Measurements from ENCODE around the gene SLC25A29. TPM values are rescaled to one million over a fixed set of nuclear protein-coding genes. Genes with fewer than 3 reads are reported as not detected.

Gene SLC25A29
- total RNA-seq, 4 donors from 2014 or later = 92.2 to 276 (median 173) TPM

DNA sequence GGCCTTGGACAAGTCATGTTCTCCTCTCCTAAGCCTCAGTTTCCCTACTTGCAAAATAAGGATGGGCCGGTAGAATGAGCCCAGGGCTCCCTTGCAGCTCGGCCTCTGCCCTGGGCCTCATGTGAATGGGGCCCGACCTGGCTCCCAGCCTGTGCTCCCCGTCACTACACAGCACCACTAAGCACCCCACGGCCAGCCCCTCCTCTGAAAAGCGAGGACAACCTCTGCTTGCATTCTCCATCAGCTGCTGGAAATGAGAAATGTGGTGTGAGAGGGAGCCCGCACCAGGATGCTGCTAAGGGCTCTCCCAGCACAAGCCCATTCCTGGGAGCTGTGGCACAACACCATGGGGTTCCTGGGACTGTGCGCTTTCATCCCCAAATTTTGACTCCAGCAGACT, 27.1 kb upstream of the SLC25A29 start:
- 87 to 98% methylated on average over 8 of the region's 8 CpGs for WGBS, 2 donors
- Histone ChIP-seq H3K4me3 (no peak overlapping the region), H3K4me1 (no peaks in the 10 kb centered on the region), H3K27ac (no peak overlapping the region), H3K9me3 (no peaks in the 10 kb centered on the region), H3K27me3 (no peaks in the 10 kb centered on the region), H3K36me3 (peaks cover 0 to 70% (median 9%) of the 10 kb centered on the region in 3 donors)
- TF ChIP-seq POLR2A (IDR thresholded peaks at IDR 0.05) (no peak), EP300 (IDR thresholded peaks at IDR 0.05) (no peak)
- TF ChIP-seq, protein P1, sequence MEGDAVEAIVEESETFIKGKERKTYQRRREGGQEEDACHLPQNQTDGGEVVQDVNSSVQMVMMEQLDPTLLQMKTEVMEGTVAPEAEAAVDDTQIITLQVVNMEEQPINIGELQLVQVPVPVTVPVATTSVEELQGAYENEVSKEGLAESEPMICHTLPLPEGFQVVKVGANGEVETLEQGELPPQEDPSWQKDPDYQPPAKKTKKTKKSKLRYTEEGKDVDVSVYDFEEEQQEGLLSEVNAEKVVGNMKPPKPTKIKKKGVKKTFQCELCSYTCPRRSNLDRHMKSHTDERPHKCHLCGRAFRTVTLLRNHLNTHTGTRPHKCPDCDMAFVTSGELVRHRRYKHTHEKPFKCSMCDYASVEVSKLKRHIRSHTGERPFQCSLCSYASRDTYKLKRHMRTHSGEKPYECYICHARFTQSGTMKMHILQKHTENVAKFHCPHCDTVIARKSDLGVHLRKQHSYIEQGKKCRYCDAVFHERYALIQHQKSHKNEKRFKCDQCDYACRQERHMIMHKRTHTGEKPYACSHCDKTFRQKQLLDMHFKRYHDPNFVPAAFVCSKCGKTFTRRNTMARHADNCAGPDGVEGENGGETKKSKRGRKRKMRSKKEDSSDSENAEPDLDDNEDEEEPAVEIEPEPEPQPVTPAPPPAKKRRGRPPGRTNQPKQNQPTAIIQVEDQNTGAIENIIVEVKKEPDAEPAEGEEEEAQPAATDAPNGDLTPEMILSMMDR (IDR thresholded peaks at IDR 0.05) = no peak
- DNase-seq (ENCODE audit: low spot score in 2 of 2) = no peak

DNA sequence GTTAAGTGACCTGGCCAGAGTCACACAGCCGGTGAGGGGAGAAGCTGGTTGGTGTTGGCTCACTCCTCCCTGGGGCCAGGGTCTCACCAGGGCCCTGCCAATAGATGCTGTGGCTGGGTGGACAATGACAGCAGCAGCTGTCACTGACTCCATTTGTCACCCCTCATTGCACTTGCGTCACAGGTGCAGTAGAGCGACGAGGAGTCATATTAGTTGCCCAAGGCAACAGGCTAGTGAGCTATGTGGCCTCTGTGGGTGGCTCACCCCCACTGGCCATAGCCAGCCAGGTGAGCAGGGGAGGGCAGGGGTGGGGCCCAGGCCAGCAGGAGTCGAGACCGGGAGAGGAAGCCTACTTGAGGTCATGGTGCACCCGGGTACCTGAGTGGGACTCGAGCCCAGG, 26.6 kb upstream of the SLC25A29 start:
- no peak for DNase-seq (ENCODE audit: low spot score in 2 of 2)
- WGBS, 2 donors = 85 to 95% methylated on average over 4 to 5 of the region's 8 CpGs
- peaks cover 0 to 65% (median 9%) of the 10 kb centered on the region in 3 donors for H3K36me3 ChIP-seq

DNA sequence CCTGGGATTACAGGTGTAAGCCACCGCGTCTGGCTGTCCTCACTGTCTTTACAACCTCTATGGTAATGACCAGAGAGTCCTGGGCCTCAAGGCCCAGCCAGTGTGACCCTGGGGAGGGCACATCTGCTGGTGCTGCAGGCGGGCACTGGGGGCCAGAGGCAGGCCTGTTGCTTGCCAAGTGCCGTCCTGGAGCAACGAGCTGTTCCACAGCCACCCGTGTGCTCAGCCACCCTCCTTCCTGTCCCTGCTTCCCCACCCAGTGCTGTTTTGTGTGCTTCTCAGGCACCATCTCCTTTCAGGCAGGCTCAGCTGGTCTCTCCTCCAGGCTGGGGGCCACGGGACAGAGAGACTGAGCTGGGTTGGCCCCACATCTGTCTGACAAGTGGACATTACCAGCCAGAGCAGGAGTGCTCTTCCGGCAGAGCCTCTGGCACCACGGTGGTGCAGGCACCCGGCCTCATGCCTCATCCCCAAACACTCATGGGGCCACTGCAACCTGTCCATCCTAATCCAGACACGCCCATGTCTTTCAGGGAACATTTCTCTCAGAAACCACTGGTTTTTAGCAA, 25.9 kb upstream of the SLC25A29 start:
- WGBS, 2 donors = 74 to 82% methylated on average over 11 of the region's 11 CpGs
- no peak for DNase-seq (ENCODE audit: low spot score in 2 of 2)
- H3K36me3 ChIP-seq = peaks cover 0 to 58% (median 9%) of the 10 kb centered on the region in 3 donors
- no peaks in the 10 kb centered on the region for H3K9me3 ChIP-seq
- no peak for TF ChIP-seq EP300 (IDR thresholded peaks at IDR 0.05)
- TF ChIP-seq POLR2A (IDR thresholded peaks at IDR 0.05) = no peak
- TF ChIP-seq, protein P1 (IDR thresholded peaks at IDR 0.05) = no peak
- H3K4me3 ChIP-seq = no peak overlapping the region
- no peak overlapping the region for H3K27ac ChIP-seq
- no peaks in the 10 kb centered on the region for H3K27me3 ChIP-seq
- H3K4me1 ChIP-seq = no peaks in the 10 kb centered on the region

More for the DNA sequence above, 26.6 kb upstream of the SLC25A29 start:
- H3K27me3 ChIP-seq = no peaks in the 10 kb centered on the region
- TF ChIP-seq EP300 (IDR thresholded peaks at IDR 0.05) (no peak), POLR2A (IDR thresholded peaks at IDR 0.05) (no peak)
- TF ChIP-seq, protein P1 (IDR thresholded peaks at IDR 0.05) = no peak
- no peak overlapping the region for H3K27ac ChIP-seq
- no peaks in the 10 kb centered on the region for H3K9me3 ChIP-seq
- H3K4me1 ChIP-seq = no peaks in the 10 kb centered on the region
- no peak overlapping the region for H3K4me3 ChIP-seq

DNA sequence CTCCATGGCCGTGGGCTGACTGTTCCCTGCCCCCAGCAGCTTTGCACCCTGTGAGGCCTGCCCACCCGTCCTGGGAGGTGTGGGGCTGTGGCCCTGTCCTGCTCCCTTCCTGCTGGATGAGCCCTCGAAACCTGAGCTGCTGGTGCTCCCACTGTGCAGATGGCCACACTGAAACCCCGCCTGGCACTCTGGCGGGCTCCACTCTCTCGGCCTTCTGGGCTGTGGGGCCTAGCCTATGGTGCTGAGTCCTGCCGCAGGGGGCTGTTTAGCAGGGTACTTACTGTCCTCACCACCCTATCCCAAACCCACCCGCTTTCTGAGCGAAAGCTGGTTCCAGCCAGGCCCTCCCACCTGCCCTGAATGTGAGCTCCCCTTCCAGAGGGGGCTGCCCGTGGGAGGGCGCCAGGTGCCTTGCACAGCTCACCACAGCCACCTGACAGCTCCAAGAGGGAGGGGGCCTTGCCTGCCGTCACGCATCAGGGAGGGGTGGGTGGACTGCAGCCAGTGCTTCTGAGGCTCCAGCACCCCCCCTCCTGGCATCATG, 24.2 kb upstream of the SLC25A29 start:
- TF ChIP-seq EP300 (IDR thresholded peaks at IDR 0.05) (no peak), POLR2A (IDR thresholded peaks at IDR 0.05) (no peak)
- TF ChIP-seq, protein P1 (IDR thresholded peaks at IDR 0.05) = no peak
- DNase-seq (ENCODE audit: low spot score in 2 of 2) = no peak
- WGBS, 2 donors = 69 to 93% methylated on average over 5 to 11 of the region's 13 CpGs
- H3K4me1 ChIP-seq = no peaks in the 10 kb centered on the region
- H3K36me3 ChIP-seq = peaks cover 0 to 42% (median 9%) of the 10 kb centered on the region in 3 donors
- H3K4me3 ChIP-seq = no peak overlapping the region
- no peaks in the 10 kb centered on the region for H3K27me3 ChIP-seq
- H3K27ac ChIP-seq = no peak overlapping the region
- no peaks in the 10 kb centered on the region for H3K9me3 ChIP-seq

DNA sequence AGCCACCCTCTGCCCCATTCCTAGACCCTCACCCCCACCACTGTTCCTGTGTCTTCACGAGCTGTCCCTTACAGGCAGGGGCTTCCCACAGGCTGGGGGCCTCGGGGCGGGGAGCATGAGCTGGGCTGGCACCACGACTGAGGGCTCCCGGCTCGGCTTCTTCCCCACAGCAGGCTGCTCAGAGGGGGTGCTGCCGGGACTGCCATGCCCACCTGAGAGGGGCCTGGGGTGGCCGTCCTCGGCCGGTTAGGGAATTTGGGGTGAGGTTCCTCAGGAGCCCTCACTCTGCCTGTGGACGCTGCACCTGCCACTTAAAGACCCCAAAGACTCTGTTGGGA, 23.7 kb upstream of the SLC25A29 start:
- Histone ChIP-seq H3K27me3 (no peaks in the 10 kb centered on the region), H3K36me3 (peaks cover 0 to 38% (median 8%) of the 10 kb centered on the region in 3 donors), H3K4me1 (no peaks in the 10 kb centered on the region), H3K27ac (no peak overlapping the region), H3K9me3 (no peaks in the 10 kb centered on the region), H3K4me3 (no peak overlapping the region)
- DNase-seq (ENCODE audit: low spot score in 2 of 2) = no peak
- WGBS, 2 donors = 60 to 79% methylated on average over 3 to 7 of the region's 11 CpGs
- TF ChIP-seq POLR2A (IDR thresholded peaks at IDR 0.05) = no peak
- TF ChIP-seq, protein P1 (IDR thresholded peaks at IDR 0.05) = no peak
- TF ChIP-seq EP300 (IDR thresholded peaks at IDR 0.05) = no peak
